Body of pancreas (tissue), 4 donors: ENCODE measurements around the gene ORC4.
"Not testable (repeated sequence)": the region's sequence is repeated elsewhere in the genome, so short reads cannot be mapped to it uniquely, and the experiment has no call there.

ENCODE experiments used
- POLR2A ChIP-seq, 3 donors: fragments of 450-650 bp; IDR thresholded peaks; one replicate each; pipeline ENCODE4 v1.6.1; 2016; ENCODE audit warnings: antibody characterized with exemption in 3 of 3, mild to moderate bottlenecking in 2 of 3
- TF ChIP-seq, protein P1 (sequence below), 7 experiments: fragments of 450-650 bp in 4 of 7; fragments of 200-600 bp in 3 of 7; sonication (generic) in 3 of 7; IDR thresholded peaks; one replicate each; pipeline ENCODE4 v1.5.1; 2016 to 2019; ENCODE audit warnings: antibody characterized with exemption in 7 of 7

DNA sequence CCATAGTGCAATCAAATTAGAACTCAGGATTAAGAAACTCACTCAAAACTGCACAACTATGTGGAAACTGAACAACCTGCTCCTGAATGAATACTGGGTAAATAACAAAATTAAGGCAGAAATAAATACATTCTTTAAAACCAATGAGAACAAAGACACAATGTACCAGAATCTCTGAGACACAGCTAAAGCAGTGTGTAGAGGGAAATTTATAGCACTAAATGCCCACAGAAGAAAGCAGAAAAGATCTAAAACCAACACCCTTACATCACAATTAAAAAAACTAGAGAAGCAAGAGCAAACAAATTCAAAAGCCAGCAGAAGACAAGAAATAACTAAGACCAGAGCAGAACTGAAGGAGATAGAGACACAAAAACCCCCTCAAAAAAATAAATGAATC, 18.1 kb downstream of the ORC4 start:
- TF ChIP-seq, protein P1, sequence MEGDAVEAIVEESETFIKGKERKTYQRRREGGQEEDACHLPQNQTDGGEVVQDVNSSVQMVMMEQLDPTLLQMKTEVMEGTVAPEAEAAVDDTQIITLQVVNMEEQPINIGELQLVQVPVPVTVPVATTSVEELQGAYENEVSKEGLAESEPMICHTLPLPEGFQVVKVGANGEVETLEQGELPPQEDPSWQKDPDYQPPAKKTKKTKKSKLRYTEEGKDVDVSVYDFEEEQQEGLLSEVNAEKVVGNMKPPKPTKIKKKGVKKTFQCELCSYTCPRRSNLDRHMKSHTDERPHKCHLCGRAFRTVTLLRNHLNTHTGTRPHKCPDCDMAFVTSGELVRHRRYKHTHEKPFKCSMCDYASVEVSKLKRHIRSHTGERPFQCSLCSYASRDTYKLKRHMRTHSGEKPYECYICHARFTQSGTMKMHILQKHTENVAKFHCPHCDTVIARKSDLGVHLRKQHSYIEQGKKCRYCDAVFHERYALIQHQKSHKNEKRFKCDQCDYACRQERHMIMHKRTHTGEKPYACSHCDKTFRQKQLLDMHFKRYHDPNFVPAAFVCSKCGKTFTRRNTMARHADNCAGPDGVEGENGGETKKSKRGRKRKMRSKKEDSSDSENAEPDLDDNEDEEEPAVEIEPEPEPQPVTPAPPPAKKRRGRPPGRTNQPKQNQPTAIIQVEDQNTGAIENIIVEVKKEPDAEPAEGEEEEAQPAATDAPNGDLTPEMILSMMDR (IDR thresholded peaks at IDR 0.05), result not testable (repeated sequence)
- TF ChIP-seq POLR2A (IDR thresholded peaks at IDR 0.05), result not testable (repeated sequence)
